ENCODE measurements around the gene MOB1A. TPM values are rescaled to one million over a fixed set of nuclear protein-coding genes. Genes with fewer than 3 reads are reported as not detected.
"Not testable (repeated sequence)": the region's sequence is repeated elsewhere in the genome, so short reads cannot be mapped to it uniquely, and the experiment has no call there.

MOB1A gene
- total RNA-seq, result 59.3 TPM
- long read RNA-seq, full-length matches to known transcripts, result 18 of 26 reads
- long read RNA-seq, partial matches to known transcripts, result 3 of 26 reads
- long read RNA-seq, other reads (novel, unspliced or antisense), result 5 of 26 reads

GRCh38 chr2:74178211-74179062 is at the start of gene MOB1A:
MOB1A (minus strand) TSS chr2:74178879; CDS start chr2:74178674, 205 bp downstream.
- DNase-seq (ENCODE audit: missing footprints), result peak; percentile 98
- peak; percentile 99 for ATAC-seq
- intact Hi-C loops (cut with DNase I), result loop anchor here (1.0 kb wide), 1 partner anchor 20 kb away; the partner anchor contains the start of gene MTHFD2

GRCh38 chr2:74227646-74228045 is 49.0 kb upstream of the MOB1A start:
- DNase-seq (ENCODE audit: missing footprints) (no peak), ATAC-seq (peak; percentile 49)
- intact Hi-C loops (cut with DNase I), result no loop called here

- intact Hi-C loops (cut with DNase I), result no loop called here
- DNase-seq (ENCODE audit: missing footprints) (no peak), ATAC-seq (peak; percentile 85)
Observed at GRCh38 chr2:74226648-74227213, 48.1 kb upstream of the MOB1A start.

GRCh38 chr2:74225698-74226459 is 47.2 kb upstream of the MOB1A start:
- intact Hi-C loops (cut with DNase I), result no loop called here
- ATAC-seq, result peak; percentile 63
- no peak for DNase-seq (ENCODE audit: missing footprints)

GRCh38 chr2:74223941-74224770 is 45.5 kb upstream of the MOB1A start:
- intact Hi-C loops (cut with DNase I), result no loop called here
- DNase-seq (ENCODE audit: missing footprints) (no peak), ATAC-seq (no peak)

GRCh38 chr2:74222300-74222650 is 43.6 kb upstream of the MOB1A start:
- DNase-seq (ENCODE audit: missing footprints) (no peak), ATAC-seq (no peak)
- intact Hi-C loops (cut with DNase I), result no loop called here

- ATAC-seq (no peak), DNase-seq (ENCODE audit: missing footprints) (no peak)
- intact Hi-C loops (cut with DNase I), result no loop called here
Observed at GRCh38 chr2:74221604-74222299, 43.1 kb upstream of the MOB1A start.

- DNase-seq (ENCODE audit: missing footprints) (no peak), ATAC-seq (no peak)
- intact Hi-C loops (cut with DNase I), result no loop called here
Observed at GRCh38 chr2:74221091-74221490, 42.4 kb upstream of the MOB1A start.

GRCh38 chr2:74219846-74220486 is 41.3 kb upstream of the MOB1A start:
- no peak for DNase-seq (ENCODE audit: missing footprints)
- no peak for ATAC-seq
- intact Hi-C loops (cut with DNase I), result no loop called here

- intact Hi-C loops (cut with DNase I), result no loop called here
- DNase-seq (ENCODE audit: missing footprints), result no peak
- ATAC-seq, result no peak
Observed at GRCh38 chr2:74216642-74217041, 38.0 kb upstream of the MOB1A start.

- ATAC-seq; DNase-seq (ENCODE audit: missing footprints); intact Hi-C loops (cut with DNase I): not testable (repeated sequence)
Observed at GRCh38 chr2:74215771-74216170, 37.1 kb upstream of the MOB1A start.

- ATAC-seq (no peak), DNase-seq (ENCODE audit: missing footprints) (no peak)
- intact Hi-C loops (cut with DNase I), result no loop called here
Observed at GRCh38 chr2:74212702-74213410, 34.2 kb upstream of the MOB1A start.

- intact Hi-C loops (cut with DNase I), result no loop called here
- DNase-seq (ENCODE audit: missing footprints), result no peak
- ATAC-seq, result peak; percentile 58
Observed at GRCh38 chr2:74206180-74206688, 27.6 kb upstream of the MOB1A start.

GRCh38 chr2:74205596-74205995 is 26.9 kb upstream of the MOB1A start:
- DNase-seq (ENCODE audit: missing footprints), result no peak
- intact Hi-C loops (cut with DNase I), result no loop called here
- ATAC-seq, result no peak

- DNase-seq (ENCODE audit: missing footprints) (no peak), ATAC-seq (no peak)
- intact Hi-C loops (cut with DNase I), result no loop called here
Observed at GRCh38 chr2:74205113-74205512, 26.4 kb upstream of the MOB1A start.

- no peak for DNase-seq (ENCODE audit: missing footprints)
- no peak for ATAC-seq
- intact Hi-C loops (cut with DNase I), result no loop called here
Observed at GRCh38 chr2:74204436-74204835, 25.8 kb upstream of the MOB1A start.

GRCh38 chr2:74201596-74201995 is 22.9 kb upstream of the MOB1A start:
- DNase-seq (ENCODE audit: missing footprints), result no peak
- intact Hi-C loops (cut with DNase I), result no loop called here
- peak; percentile 21 for ATAC-seq
